Endodermal cell (in vitro differentiated cells): ENCODE measurements around the gene C2CD3. TPM values are rescaled to one million over a fixed set of nuclear protein-coding genes. Genes with fewer than 3 reads are reported as not detected.

Experiments used
- DNase-seq: peaks from one replicate; pipeline ENCODE4 v3.0.0-alpha.2; 2017
- H3K27ac ChIP-seq: 2 replicates; pipeline ENCODE4 v1.5.1; 2013; ENCODE audit warnings: mild to moderate bottlenecking, low read depth, low read length, moderate library complexity
- H3K27me3 ChIP-seq: 2 replicates; pipeline ENCODE4 v1.6.1; 2013; ENCODE audit warnings: mild to moderate bottlenecking, low read length, moderate library complexity; ENCODE audit not compliant: insufficient read depth, control insufficient read depth, poor library complexity, severe bottlenecking
- H3K36me3 ChIP-seq: 2 replicates; pipeline ENCODE4 v1.7.0; 2013; ENCODE audit warnings: mild to moderate bottlenecking, low read length, moderate library complexity; ENCODE audit not compliant: control insufficient read depth, insufficient read depth
- H3K4me1 ChIP-seq: one replicate; pipeline ENCODE4 v1.7.0; 2013; ENCODE audit warnings: low read length; ENCODE audit not compliant: control insufficient read depth, insufficient read depth
- H3K4me3 ChIP-seq: 2 replicates; pipeline ENCODE4 v1.5.1; 2013; ENCODE audit warnings: mild to moderate bottlenecking, low read length, moderate library complexity
- H3K9ac ChIP-seq: 2 replicates; pipeline ENCODE4 v1.6.1; 2013; ENCODE audit warnings: mild to moderate bottlenecking, low read length, moderate library complexity; ENCODE audit not compliant: poor library complexity, severe bottlenecking; ENCODE audit errors: extremely low read depth
- H3K9me3 ChIP-seq: 2 replicates; pipeline ENCODE4 v1.6.1; 2013; ENCODE audit warnings: mild to moderate bottlenecking, low read length, moderate library complexity; ENCODE audit not compliant: control insufficient read depth
- H3K27ac Mint-ChIP-seq: 2 replicates; pipeline ENCODE4 v1.8.0; 2020; ENCODE audit warnings: mixed read lengths
- H3K27me3 Mint-ChIP-seq: 2 replicates; pipeline ENCODE4 v1.8.0; 2021; ENCODE audit warnings: mild to moderate bottlenecking, mixed read lengths; ENCODE audit not compliant: insufficient read depth
- H3K36me3 Mint-ChIP-seq: 2 replicates; pipeline ENCODE4 v1.8.0; 2020; ENCODE audit warnings: low read depth, mixed read lengths
- H3K4me1 Mint-ChIP-seq: 2 replicates; pipeline ENCODE4 v1.8.0; 2020; ENCODE audit warnings: mixed read lengths
- H3K4me3 Mint-ChIP-seq: 2 replicates; pipeline ENCODE4 v1.8.0; 2020; ENCODE audit warnings: mild to moderate bottlenecking, moderate library complexity, mixed read lengths
- H3K9me3 Mint-ChIP-seq: 2 replicates; pipeline ENCODE4 v1.8.0; 2020; ENCODE audit warnings: mild to moderate bottlenecking, mixed read lengths
- WGBS, 2 experiments: methylation state at CpG; one replicate each; pipeline versions ENCODE4 v1.1.5 to v1.1.7; 2013; ENCODE audit warnings: missing lambda C conversion rate in 2 of 2, mixed read lengths in 1 of 2; ENCODE audit not compliant: insufficient coverage in 1 of 2, insufficient read length in 1 of 2; 5-methylcytosine and 5-hydroxymethylcytosine counted together
- total RNA-seq, 2 donors: library from RNA; stranded (reverse); fragmentation: NEBNext Ultra II Directional in 1 of 2; extraction: Animal tissue kit (Norgen Biotek cat#: 25700) in 1 of 2; gene quantifications; 2 replicates in 1 of 2; 3 replicates in 1 of 2; pipeline ENCODE4 v1.2.1, GENCODE V29; 2021
- TF ChIP-seq, protein P1 (sequence below): fragments of 200-600 bp; sonication (generic); conservative IDR thresholded peaks from 2 replicates; pipeline ENCODE4 v1.5.0; 2021; ENCODE audit warnings: antibody characterized with exemption, mild to moderate bottlenecking

C2CD3 gene
- total RNA-seq, 2 donors from 2014 or later, result 31.0 to 34.2 TPM

DNA sequence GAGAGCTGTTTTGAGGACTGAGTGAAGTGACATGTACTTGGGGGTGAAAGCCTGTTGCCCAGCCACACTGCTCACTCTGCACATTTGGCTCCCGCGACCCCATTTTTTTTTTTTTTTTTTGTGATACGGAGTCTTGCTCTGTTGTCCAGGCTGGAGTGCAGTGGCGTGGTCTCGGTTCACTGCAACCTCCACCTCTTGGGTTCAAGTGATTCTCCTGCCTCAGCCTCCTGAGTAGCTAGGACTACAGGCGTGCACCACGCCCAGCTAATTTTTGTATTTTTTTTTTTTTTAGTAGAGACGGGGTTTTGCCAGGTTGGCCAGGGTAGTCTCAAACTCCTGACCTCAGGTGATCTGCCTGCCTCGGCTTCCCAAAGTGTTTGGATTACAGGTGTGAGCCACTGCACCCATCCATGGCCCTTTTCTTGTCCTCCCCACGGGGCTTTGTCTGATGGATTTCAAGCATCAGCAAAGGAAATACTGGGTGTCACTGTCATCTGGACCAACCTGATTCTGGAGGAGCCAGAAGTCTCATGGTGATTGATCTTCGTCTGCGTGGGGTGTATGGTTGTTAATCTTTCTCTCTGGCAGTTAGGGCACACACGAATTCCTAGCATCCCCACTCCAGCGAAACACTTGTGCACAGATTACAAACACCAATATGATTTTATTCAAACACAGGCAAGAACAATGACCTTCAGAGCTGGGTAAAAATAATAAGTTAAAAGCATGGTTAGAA lies 158.6 kb downstream of the C2CD3 start:
- Mint-ChIP-seq H3K27me3 (no peaks in the 10 kb centered on the region), H3K4me3 (no peak overlapping the region), H3K27ac (no peak overlapping the region), H3K9me3 (no peaks in the 10 kb centered on the region), H3K4me1 (peaks cover 17% of the 10 kb centered on the region), H3K36me3 (peaks cover 11% of the 10 kb centered on the region)
- DNase-seq, result no peak
- H3K27ac ChIP-seq, result no peak overlapping the region
- H3K36me3 ChIP-seq, result no peaks in the 10 kb centered on the region
- no peak overlapping the region for H3K4me3 ChIP-seq
- TF ChIP-seq, protein P1, sequence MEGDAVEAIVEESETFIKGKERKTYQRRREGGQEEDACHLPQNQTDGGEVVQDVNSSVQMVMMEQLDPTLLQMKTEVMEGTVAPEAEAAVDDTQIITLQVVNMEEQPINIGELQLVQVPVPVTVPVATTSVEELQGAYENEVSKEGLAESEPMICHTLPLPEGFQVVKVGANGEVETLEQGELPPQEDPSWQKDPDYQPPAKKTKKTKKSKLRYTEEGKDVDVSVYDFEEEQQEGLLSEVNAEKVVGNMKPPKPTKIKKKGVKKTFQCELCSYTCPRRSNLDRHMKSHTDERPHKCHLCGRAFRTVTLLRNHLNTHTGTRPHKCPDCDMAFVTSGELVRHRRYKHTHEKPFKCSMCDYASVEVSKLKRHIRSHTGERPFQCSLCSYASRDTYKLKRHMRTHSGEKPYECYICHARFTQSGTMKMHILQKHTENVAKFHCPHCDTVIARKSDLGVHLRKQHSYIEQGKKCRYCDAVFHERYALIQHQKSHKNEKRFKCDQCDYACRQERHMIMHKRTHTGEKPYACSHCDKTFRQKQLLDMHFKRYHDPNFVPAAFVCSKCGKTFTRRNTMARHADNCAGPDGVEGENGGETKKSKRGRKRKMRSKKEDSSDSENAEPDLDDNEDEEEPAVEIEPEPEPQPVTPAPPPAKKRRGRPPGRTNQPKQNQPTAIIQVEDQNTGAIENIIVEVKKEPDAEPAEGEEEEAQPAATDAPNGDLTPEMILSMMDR, result no peak
- H3K4me1 ChIP-seq, result peaks cover 3% of the 10 kb centered on the region
- H3K9me3 ChIP-seq, result no peaks in the 10 kb centered on the region
- no peaks in the 10 kb centered on the region for H3K27me3 ChIP-seq
- 90 to 100% methylated on average over 7 to 14 of the region's 14 CpGs for WGBS, 2 experiments
- H3K9ac ChIP-seq, result no peak overlapping the region

DNA sequence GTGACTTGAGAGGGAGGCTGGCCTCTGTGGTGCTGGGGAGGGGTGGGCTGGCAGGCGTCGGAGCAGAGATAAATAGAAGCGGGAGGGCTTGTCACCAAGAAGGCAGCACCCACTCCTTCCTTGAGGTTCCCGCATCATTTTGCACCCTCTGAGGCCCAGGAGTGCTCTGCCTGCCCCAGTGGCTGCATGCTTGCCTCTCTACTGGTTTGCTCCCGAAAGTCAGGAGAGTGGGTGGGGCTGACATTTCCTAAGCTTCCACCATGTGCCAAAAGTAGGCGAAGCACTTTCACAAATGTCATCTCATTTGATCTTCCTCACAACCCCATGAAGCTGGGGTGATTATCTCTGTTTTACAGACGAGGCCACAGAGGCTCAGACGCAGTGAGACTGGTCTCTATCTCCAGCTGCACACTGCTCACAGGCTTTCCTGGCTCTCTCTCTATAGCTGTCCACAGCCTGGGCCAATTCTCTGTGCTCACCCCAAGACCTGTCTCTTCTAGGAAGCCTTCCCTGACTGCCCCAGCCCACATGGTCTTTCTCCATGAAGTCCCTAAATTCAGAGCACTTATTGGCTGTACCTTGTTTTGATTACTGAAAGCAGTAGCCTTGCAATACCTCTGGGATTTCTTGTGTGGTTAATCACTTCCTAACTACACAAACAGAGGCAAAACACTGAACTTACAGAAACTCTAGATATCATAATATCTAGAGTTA lies 159.3 kb downstream of the C2CD3 start:
- Mint-ChIP-seq H3K4me3 (no peak overlapping the region), H3K9me3 (no peaks in the 10 kb centered on the region), H3K36me3 (peaks cover 11% of the 10 kb centered on the region), H3K4me1 (peaks cover 17% of the 10 kb centered on the region), H3K27me3 (no peaks in the 10 kb centered on the region), H3K27ac (no peak overlapping the region)
- 92 to 96% methylated on average over 2 to 8 of the region's 8 CpGs for WGBS, 2 experiments
- peaks cover 3% of the 10 kb centered on the region for H3K4me1 ChIP-seq
- H3K36me3 ChIP-seq, result no peaks in the 10 kb centered on the region
- TF ChIP-seq, protein P1, result no peak
- no peaks in the 10 kb centered on the region for H3K9me3 ChIP-seq
- no peak overlapping the region for H3K4me3 ChIP-seq
- no peak overlapping the region for H3K27ac ChIP-seq
- no peaks in the 10 kb centered on the region for H3K27me3 ChIP-seq
- H3K9ac ChIP-seq, result no peak overlapping the region
- no peak for DNase-seq

DNA sequence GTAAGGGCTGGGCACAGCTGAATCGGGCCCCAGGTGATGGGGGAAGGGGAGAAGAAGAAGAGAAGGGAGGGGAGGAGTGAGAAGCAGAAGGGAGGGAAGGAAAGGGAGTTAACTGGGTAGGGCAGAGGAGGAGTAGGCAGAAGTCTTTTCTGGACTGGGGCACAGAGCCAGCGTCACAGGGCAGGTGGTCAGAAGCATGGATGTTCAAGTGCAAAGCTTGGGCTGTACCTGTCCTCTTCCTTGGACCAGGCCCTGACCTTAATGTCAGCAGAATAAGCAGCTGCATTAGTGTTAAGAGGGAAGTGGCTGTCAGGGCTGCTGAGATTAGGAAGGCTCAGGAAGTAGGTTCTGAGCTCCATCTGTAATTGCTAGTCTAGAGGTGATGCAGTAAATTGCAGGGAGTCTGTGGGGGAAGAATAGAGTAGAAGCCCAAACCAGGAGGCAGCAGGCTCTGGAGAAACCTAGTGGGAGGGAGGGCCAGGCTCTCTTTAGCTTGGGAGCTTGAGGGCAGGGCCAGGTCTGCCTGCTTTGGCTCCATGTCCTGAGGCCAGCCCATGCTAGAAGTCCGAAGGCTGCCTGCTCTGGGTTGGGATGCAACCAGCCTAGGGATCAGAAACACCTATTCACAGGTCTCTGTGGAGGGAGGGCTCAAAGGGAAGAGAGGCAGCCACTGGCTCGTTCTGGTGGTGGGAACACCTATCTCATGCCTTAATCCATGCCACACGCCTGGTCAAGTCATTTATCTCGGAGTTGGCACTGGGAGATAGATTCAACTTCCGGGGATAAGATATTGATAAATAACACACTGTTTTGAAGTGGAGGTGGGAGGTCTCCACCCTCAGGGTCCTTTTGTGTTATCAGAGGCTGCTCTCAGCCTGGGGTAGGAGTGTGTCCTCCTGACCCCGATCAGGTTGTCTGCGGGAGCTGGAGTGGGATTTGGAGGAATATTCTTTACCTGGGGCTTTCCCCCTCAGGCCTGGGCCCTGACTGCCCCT lies 160.2 kb downstream of the C2CD3 start:
- Mint-ChIP-seq H3K27me3 (no peaks in the 10 kb centered on the region), H3K9me3 (no peaks in the 10 kb centered on the region), H3K4me1 (peaks cover 17% of the 10 kb centered on the region), H3K4me3 (no peak overlapping the region), H3K36me3 (peaks cover 11% of the 10 kb centered on the region), H3K27ac (peak overlapping the region; percentile 52)
- 92 to 93% methylated on average over 6 to 9 of the region's 9 CpGs for WGBS, 2 experiments
- Histone ChIP-seq H3K4me1 (no peaks in the 10 kb centered on the region), H3K27ac (no peak overlapping the region), H3K9ac (no peak overlapping the region), H3K36me3 (no peaks in the 10 kb centered on the region), H3K27me3 (no peaks in the 10 kb centered on the region), H3K9me3 (no peaks in the 10 kb centered on the region), H3K4me3 (no peak overlapping the region)
- TF ChIP-seq, protein P1, result no peak
- no peak for DNase-seq
